ENCODE measurements around the gene MYO1H.

- TF ChIP-seq, protein P1, sequence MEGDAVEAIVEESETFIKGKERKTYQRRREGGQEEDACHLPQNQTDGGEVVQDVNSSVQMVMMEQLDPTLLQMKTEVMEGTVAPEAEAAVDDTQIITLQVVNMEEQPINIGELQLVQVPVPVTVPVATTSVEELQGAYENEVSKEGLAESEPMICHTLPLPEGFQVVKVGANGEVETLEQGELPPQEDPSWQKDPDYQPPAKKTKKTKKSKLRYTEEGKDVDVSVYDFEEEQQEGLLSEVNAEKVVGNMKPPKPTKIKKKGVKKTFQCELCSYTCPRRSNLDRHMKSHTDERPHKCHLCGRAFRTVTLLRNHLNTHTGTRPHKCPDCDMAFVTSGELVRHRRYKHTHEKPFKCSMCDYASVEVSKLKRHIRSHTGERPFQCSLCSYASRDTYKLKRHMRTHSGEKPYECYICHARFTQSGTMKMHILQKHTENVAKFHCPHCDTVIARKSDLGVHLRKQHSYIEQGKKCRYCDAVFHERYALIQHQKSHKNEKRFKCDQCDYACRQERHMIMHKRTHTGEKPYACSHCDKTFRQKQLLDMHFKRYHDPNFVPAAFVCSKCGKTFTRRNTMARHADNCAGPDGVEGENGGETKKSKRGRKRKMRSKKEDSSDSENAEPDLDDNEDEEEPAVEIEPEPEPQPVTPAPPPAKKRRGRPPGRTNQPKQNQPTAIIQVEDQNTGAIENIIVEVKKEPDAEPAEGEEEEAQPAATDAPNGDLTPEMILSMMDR (IDR thresholded peaks at IDR 0.05), result no peak
- TF ChIP-seq ZFX (IDR thresholded peaks at IDR 0.05; ENCODE audit: borderline replicate concordance), result no peak
Measured at GRCh38 chr12:109299849-109300248, 47.9 kb upstream of the MYO1H start.
